Panc1 (cell line): ENCODE measurements around the gene GNPAT. TPM values are rescaled to one million over a fixed set of nuclear protein-coding genes. Genes with fewer than 3 reads are reported as not detected.

Experiments
- ATAC-seq: fragments of 200-7000 bp; cut with Tn5 transposase; 2 replicates; pipeline ENCODE4 v1.9.1; 2020; ENCODE audit warnings: mild to moderate bottlenecking, moderate library complexity
- BruUV-seq: library from RNA; stranded (reverse); fragments of 400-500 nt; replicated peaks from 2 replicates; lab custom pipeline; 2021; lab: Mats Ljungman, UMichigan
- CTCF ChIA-PET: fragments of 300-600 bp; sonication (Branson Sonifier 250); formaldehyde crosslinking; loops from one replicate; lab custom pipeline; 2022; ENCODE audit warnings: antibody characterized with exemption; lab: Charles Lee
- POLR2A ChIA-PET: fragments of 300-600 bp; sonication (Branson Sonifier 250); formaldehyde crosslinking; loops from one replicate; lab custom pipeline; 2022; ENCODE audit warnings: antibody characterized with exemption; lab: Charles Lee
- DNase-seq: peaks from one replicate; pipeline ENCODE4 v3.0.0-alpha.2; 2010; ENCODE audit warnings: low read depth, low spot score
- H3K27ac ChIP-seq: 2 replicates; pipeline ENCODE4 v1.5.1; 2011; ENCODE audit warnings: mild to moderate bottlenecking, low read length, inconsistent platforms
- H3K27me3 ChIP-seq: fragments of 200-500 bp; sonication (Bioruptor generic); 2 replicates; pipeline ENCODE4 v1.6.0; 2014; ENCODE audit warnings: low read length, inconsistent platforms; ENCODE audit not compliant: control insufficient read depth, insufficient read depth
- H3K36me3 ChIP-seq: fragments of 200-500 bp; sonication (Bioruptor generic); 2 replicates; pipeline ENCODE4 v1.5.1; 2014; ENCODE audit warnings: inconsistent platforms, mild to moderate bottlenecking, low read length, moderate library complexity; ENCODE audit not compliant: control insufficient read depth, insufficient read depth
- H3K4me1 ChIP-seq: 2 replicates; pipeline ENCODE4 v1.5.1; 2011; ENCODE audit warnings: inconsistent platforms, mild to moderate bottlenecking, low read length, moderate library complexity; ENCODE audit not compliant: control insufficient read depth, insufficient read depth
- H3K4me3 ChIP-seq, 2 experiments: 2 replicates each; pipeline ENCODE4 v1.5.1; 2011 to 2012; ENCODE audit warnings: low read depth in 2 of 2, low read length in 2 of 2, mild to moderate bottlenecking in 2 of 2, inconsistent platforms in 1 of 2, moderate library complexity in 1 of 2
- H3K9me3 ChIP-seq: fragments of 200-500 bp; sonication (Bioruptor generic); 2 replicates; pipeline ENCODE4 v1.5.1; 2014; ENCODE audit warnings: low read depth, mild to moderate bottlenecking, inconsistent platforms, low read length, moderate library complexity; ENCODE audit not compliant: control insufficient read depth, insufficient read depth
- CTCF ChIP-seq: fragments of 450-650 bp; IDR thresholded peaks from 2 replicates; pipeline ENCODE4 v1.5.1; 2017; ENCODE audit warnings: mild to moderate bottlenecking
- POLR2AphosphoS5 ChIP-seq: IDR thresholded peaks from 2 replicates; pipeline ENCODE4 v1.6.1; 2012; ENCODE audit warnings: mild to moderate bottlenecking, low read depth, low read length, moderate library complexity
- SIN3A ChIP-seq: IDR thresholded peaks from 2 replicates; pipeline ENCODE4 v1.6.1; 2012; ENCODE audit warnings: low read depth, mild to moderate bottlenecking, low read length, moderate library complexity, borderline replicate concordance; ENCODE audit not compliant: insufficient read depth
- TCF7L2 ChIP-seq: IDR thresholded peaks from 2 replicates; pipeline ENCODE4 v1.6.1; 2011; ENCODE audit warnings: mild to moderate bottlenecking, low read depth, low read length, inconsistent platforms
- in situ Hi-C: cut with HindIII; loops from 2 replicates; pipeline ENCODE4 v1.10.0; 2016; ENCODE audit warnings: low sequenced_read_pairs, low pct_unique_long_range_greater_than_20kb
- intact Hi-C: fragments of 100-400 bp; cut with micrococcal nuclease; formaldehyde crosslinking; loops from one replicate; pipeline ENCODE4 v1.10.0; 2022; ENCODE audit not compliant: unreplicated experiment
- total RNA-seq: library from RNA; stranded (reverse); gene quantifications from one replicate; pipeline ENCODE4 v1.2.1, GENCODE V29; 2021; ENCODE audit not compliant: unreplicated experiment
- TF ChIP-seq, protein P1 (sequence below), 2 experiments: IDR thresholded peaks; 2 replicates each; pipeline ENCODE4 v1.6.1; 2011 to 2012; ENCODE audit warnings: low read depth in 2 of 2, control low read depth in 1 of 2, low read length in 1 of 2, mild to moderate bottlenecking in 1 of 2, moderate library complexity in 1 of 2; ENCODE audit not compliant: insufficient read depth in 1 of 2

GNPAT gene
- total RNA-seq, 1 experiment from 2014 or later = 42.5 TPM

DNA sequence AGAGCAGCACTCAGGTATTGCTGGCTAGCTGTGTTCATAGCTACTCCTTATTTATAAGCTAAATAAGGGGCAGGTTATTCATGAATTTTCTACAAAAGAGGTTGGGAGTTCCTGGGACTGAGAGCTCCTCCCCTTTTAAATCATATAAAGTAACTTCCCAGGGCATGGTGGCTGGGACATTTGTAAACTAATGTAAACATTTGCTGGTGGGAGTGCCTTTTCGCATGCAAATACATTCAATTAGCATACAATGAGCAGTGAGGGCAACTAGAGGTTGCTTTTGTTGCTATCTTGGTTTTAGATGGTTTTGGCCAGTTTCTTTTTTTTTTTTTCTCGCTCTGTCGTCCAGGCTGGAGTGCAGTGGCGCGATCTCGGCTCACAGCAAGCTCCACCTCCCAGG lies 43.4 kb downstream of the GNPAT start:
- intact Hi-C loops (no loop called here), in situ Hi-C loops (no loop called here)
- H3K9me3 ChIP-seq = no peaks in the 10 kb centered on the region
- no peaks in the 10 kb centered on the region for H3K4me1 ChIP-seq
- TF ChIP-seq SIN3A (no peak), CTCF (no peak), TCF7L2 (no peak), POLR2AphosphoS5 (no peak)
- TF ChIP-seq, protein P1, sequence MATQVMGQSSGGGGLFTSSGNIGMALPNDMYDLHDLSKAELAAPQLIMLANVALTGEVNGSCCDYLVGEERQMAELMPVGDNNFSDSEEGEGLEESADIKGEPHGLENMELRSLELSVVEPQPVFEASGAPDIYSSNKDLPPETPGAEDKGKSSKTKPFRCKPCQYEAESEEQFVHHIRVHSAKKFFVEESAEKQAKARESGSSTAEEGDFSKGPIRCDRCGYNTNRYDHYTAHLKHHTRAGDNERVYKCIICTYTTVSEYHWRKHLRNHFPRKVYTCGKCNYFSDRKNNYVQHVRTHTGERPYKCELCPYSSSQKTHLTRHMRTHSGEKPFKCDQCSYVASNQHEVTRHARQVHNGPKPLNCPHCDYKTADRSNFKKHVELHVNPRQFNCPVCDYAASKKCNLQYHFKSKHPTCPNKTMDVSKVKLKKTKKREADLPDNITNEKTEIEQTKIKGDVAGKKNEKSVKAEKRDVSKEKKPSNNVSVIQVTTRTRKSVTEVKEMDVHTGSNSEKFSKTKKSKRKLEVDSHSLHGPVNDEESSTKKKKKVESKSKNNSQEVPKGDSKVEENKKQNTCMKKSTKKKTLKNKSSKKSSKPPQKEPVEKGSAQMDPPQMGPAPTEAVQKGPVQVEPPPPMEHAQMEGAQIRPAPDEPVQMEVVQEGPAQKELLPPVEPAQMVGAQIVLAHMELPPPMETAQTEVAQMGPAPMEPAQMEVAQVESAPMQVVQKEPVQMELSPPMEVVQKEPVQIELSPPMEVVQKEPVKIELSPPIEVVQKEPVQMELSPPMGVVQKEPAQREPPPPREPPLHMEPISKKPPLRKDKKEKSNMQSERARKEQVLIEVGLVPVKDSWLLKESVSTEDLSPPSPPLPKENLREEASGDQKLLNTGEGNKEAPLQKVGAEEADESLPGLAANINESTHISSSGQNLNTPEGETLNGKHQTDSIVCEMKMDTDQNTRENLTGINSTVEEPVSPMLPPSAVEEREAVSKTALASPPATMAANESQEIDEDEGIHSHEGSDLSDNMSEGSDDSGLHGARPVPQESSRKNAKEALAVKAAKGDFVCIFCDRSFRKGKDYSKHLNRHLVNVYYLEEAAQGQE (IDR thresholded peaks at IDR 0.05; ENCODE audit: insufficient read depth in 1 of 2, low read depth in 2 of 2, low read length in 1 of 2) = no peak
- H3K27ac ChIP-seq = no peak overlapping the region
- H3K4me3 ChIP-seq = no peak overlapping the region
- H3K36me3 ChIP-seq = no peaks in the 10 kb centered on the region
- no peak for DNase-seq
- BruUV-seq = no TSS peak
- no peak for ATAC-seq
- no peaks in the 10 kb centered on the region for H3K27me3 ChIP-seq
- ChIA-PET POLR2A (no interaction called here), CTCF (interaction anchor here (0.7 kb wide), 1 partner anchor 381 kb away, joined by 5 read pairs; no protein-coding TSS in a partner anchor)

DNA sequence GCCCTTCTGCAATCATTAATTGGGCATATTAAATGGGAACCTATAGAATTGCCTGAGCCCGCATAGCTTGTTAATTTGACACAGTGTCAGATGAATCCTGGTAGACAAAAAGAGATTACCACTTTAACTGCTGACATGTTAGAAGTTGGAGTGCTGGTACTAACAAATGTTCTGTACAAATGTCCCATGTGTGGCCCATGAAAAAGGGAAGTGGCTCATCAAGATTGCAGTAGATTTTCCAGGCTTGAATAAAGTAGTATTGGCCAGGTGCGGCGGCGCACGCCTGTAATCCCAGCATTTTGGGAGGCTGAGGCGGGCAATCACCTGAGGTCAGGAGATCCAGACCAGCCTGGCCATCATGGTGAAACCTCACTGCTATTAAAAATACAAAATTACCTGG lies 45.6 kb downstream of the GNPAT start:
- H3K27me3 ChIP-seq = no peaks in the 10 kb centered on the region
- TF ChIP-seq SIN3A (no peak), TCF7L2 (no peak), POLR2AphosphoS5 (no peak)
- TF ChIP-seq, protein P1 (IDR thresholded peaks at IDR 0.05; ENCODE audit: insufficient read depth in 1 of 2, low read depth in 2 of 2, low read length in 1 of 2) = no peak
- DNase-seq (no peak), ATAC-seq (no peak)
- ChIA-PET POLR2A (no interaction called here), CTCF (no interaction called here)
- no peaks in the 10 kb centered on the region for H3K36me3 ChIP-seq
- in situ Hi-C loops = no loop called here
- H3K9me3 ChIP-seq = no peaks in the 10 kb centered on the region
- no peaks in the 10 kb centered on the region for H3K4me1 ChIP-seq
- BruUV-seq = no TSS peak
- intact Hi-C loops = no loop called here
- H3K4me3 ChIP-seq = no peak overlapping the region
- no peak overlapping the region for H3K27ac ChIP-seq
